HFFc6 (cell line): ENCODE results near the gene POU6F2. TPM values are rescaled to one million over a fixed set of nuclear protein-coding genes. Genes with fewer than 3 reads are reported as not detected.

Experiments
- DNase-seq: peaks from one replicate; pipeline ENCODE4 v3.0.0-alpha.2; 2018
- H3K27ac Mint-ChIP-seq: 2 replicates; pipeline ENCODE4 v1.8.0; 2020; ENCODE audit warnings: mild to moderate bottlenecking, mixed read lengths
- H3K27me3 Mint-ChIP-seq: 2 replicates; pipeline ENCODE4 v1.8.0; 2021; ENCODE audit warnings: mild to moderate bottlenecking, moderate library complexity, mixed read lengths; ENCODE audit not compliant: insufficient read depth
- H3K36me3 Mint-ChIP-seq: 2 replicates; pipeline ENCODE4 v1.8.0; 2021; ENCODE audit warnings: low read depth, mixed read lengths
- H3K4me1 Mint-ChIP-seq: 2 replicates; pipeline ENCODE4 v1.8.0; 2020; ENCODE audit warnings: low read depth, mixed read lengths
- H3K4me3 Mint-ChIP-seq: 2 replicates; pipeline ENCODE4 v1.8.0; 2020; ENCODE audit warnings: mild to moderate bottlenecking, moderate library complexity, mixed read lengths
- H3K9me3 Mint-ChIP-seq: 2 replicates; pipeline ENCODE4 v1.8.0; 2020; ENCODE audit warnings: mild to moderate bottlenecking, mixed read lengths
- CTCF ChIP-seq: fragments of 200-600 bp; sonication (generic); IDR thresholded peaks from 2 replicates; pipeline ENCODE4 v1.5.0; 2021; ENCODE audit warnings: antibody characterized with exemption, mild to moderate bottlenecking
- total RNA-seq, 6 experiments: library from RNA; stranded (reverse); fragmentation: NEBNext Ultra II Directional; extraction: Animal tissue kit (Norgen Biotek cat#: 25700); gene quantifications; 2 replicates in 1 of 6; 3 replicates in 5 of 6; pipeline ENCODE4 v1.2.3, GENCODE V29; 2021

Gene POU6F2
- total RNA-seq, 6 experiments from 2014 or later = not detected

- Mint-ChIP-seq H3K27me3 (peaks cover 11% of the 10 kb centered on the region), H3K4me3 (no peak overlapping the region), H3K4me1 (no peaks in the 10 kb centered on the region), H3K36me3 (no peaks in the 10 kb centered on the region), H3K27ac (no peak overlapping the region), H3K9me3 (no peaks in the 10 kb centered on the region)
- no peak for DNase-seq
- no peak for TF ChIP-seq CTCF
Observed at GRCh38 chr7:39310699-39311098, 333.0 kb downstream of the POU6F2 start.

- Mint-ChIP-seq H3K4me3 (no peak overlapping the region), H3K9me3 (no peaks in the 10 kb centered on the region), H3K36me3 (no peaks in the 10 kb centered on the region), H3K27me3 (peaks cover 14% of the 10 kb centered on the region), H3K27ac (no peak overlapping the region), H3K4me1 (no peaks in the 10 kb centered on the region)
- no peak for TF ChIP-seq CTCF
- DNase-seq = no peak
Observed at GRCh38 chr7:39312254-39312989, 334.7 kb downstream of the POU6F2 start.

- DNase-seq = no peak
- H3K4me3 Mint-ChIP-seq = no peak overlapping the region
- TF ChIP-seq CTCF = no peak
- H3K4me1 Mint-ChIP-seq = no peaks in the 10 kb centered on the region
- no peaks in the 10 kb centered on the region for H3K9me3 Mint-ChIP-seq
- no peak overlapping the region for H3K27ac Mint-ChIP-seq
- H3K36me3 Mint-ChIP-seq = no peaks in the 10 kb centered on the region
- peaks cover 14% of the 10 kb centered on the region for H3K27me3 Mint-ChIP-seq
Observed at GRCh38 chr7:39313376-39313775, 335.7 kb downstream of the POU6F2 start.

- Mint-ChIP-seq H3K27me3 (peaks cover 11% of the 10 kb centered on the region), H3K4me3 (no peak overlapping the region), H3K4me1 (no peaks in the 10 kb centered on the region), H3K27ac (no peak overlapping the region), H3K9me3 (no peaks in the 10 kb centered on the region), H3K36me3 (no peaks in the 10 kb centered on the region)
- DNase-seq = no peak
- TF ChIP-seq CTCF = no peak
Observed at GRCh38 chr7:39313974-39314373, 336.3 kb downstream of the POU6F2 start.

- TF ChIP-seq CTCF = no peak
- no peaks in the 10 kb centered on the region for H3K9me3 Mint-ChIP-seq
- H3K4me1 Mint-ChIP-seq = no peaks in the 10 kb centered on the region
- peaks cover 7% of the 10 kb centered on the region for H3K27me3 Mint-ChIP-seq
- no peak overlapping the region for H3K27ac Mint-ChIP-seq
- H3K36me3 Mint-ChIP-seq = no peaks in the 10 kb centered on the region
- DNase-seq = no peak
- H3K4me3 Mint-ChIP-seq = no peak overlapping the region
Observed at GRCh38 chr7:39317107-39317506, 339.4 kb downstream of the POU6F2 start.
